Measurements from ENCODE around the gene CDH13. TPM values are rescaled to one million over a fixed set of nuclear protein-coding genes. Genes with fewer than 3 reads are reported as not detected.

CDH13 gene
- total RNA-seq, 1 experiment from 2014 or later, result 2.1 TPM

GRCh38 chr16:82772215-82772614 is 145.4 kb downstream of the CDH13 start:
- no TSS peak for BruUV-seq (replicated peaks)
- Histone ChIP-seq H3K36me3 (ENCODE audit: insufficient read depth, low read length, poor library complexity, severe bottlenecking) (no peaks in the 10 kb centered on the region), H3K4me3 (ENCODE audit: low read depth, low read length, poor library complexity, severe bottlenecking) (no peak overlapping the region), H3K4me1 (ENCODE audit: insufficient read depth, low read length, poor library complexity, severe bottlenecking) (no peaks in the 10 kb centered on the region), H3K9me3 (ENCODE audit: low read depth, low read length, poor library complexity, severe bottlenecking) (no peaks in the 10 kb centered on the region), H3K27me3 (replicated peaks; ENCODE audit: insufficient read depth, low read depth, low read length, poor library complexity) (no peaks in the 10 kb centered on the region), H3K27ac (ENCODE audit: low read depth, low read length, poor library complexity, severe bottlenecking) (no peak overlapping the region)
- POLR2A ChIA-PET (ENCODE audit: low non-redundant PET), result no interaction called here
- intact Hi-C loops (cut with micrococcal nuclease; ENCODE audit: unreplicated experiment), result no loop called here
- CTCF ChIA-PET, result no interaction called here
- no peak for TF ChIP-seq EZH2 (IDR thresholded peaks at IDR 0.05; ENCODE audit: borderline replicate concordance, low read depth, low read length, poor library complexity, severe bottlenecking)
- TF ChIP-seq CTCF (conservative IDR thresholded peaks at IDR 0.05; ENCODE audit: low read depth, low read length), result no peak
- DNase-seq (ENCODE audit: low spot score), result no peak

GRCh38 chr16:82773018-82773417 is 146.2 kb downstream of the CDH13 start:
- no peak overlapping the region for H3K4me3 ChIP-seq (ENCODE audit: low read depth, low read length, poor library complexity, severe bottlenecking)
- H3K27ac ChIP-seq (ENCODE audit: low read depth, low read length, poor library complexity, severe bottlenecking), result no peak overlapping the region
- no peak for TF ChIP-seq CTCF (conservative IDR thresholded peaks at IDR 0.05; ENCODE audit: low read depth, low read length)
- TF ChIP-seq EZH2 (IDR thresholded peaks at IDR 0.05; ENCODE audit: borderline replicate concordance, low read depth, low read length, poor library complexity, severe bottlenecking), result no peak
- ChIA-PET POLR2A (ENCODE audit: low non-redundant PET) (no interaction called here), CTCF (no interaction called here)
- no TSS peak for BruUV-seq (replicated peaks)
- H3K27me3 ChIP-seq (replicated peaks; ENCODE audit: insufficient read depth, low read depth, low read length, poor library complexity), result no peaks in the 10 kb centered on the region
- DNase-seq (ENCODE audit: low spot score), result no peak
- no peaks in the 10 kb centered on the region for H3K9me3 ChIP-seq (ENCODE audit: low read depth, low read length, poor library complexity, severe bottlenecking)
- intact Hi-C loops (cut with micrococcal nuclease; ENCODE audit: unreplicated experiment), result no loop called here
- H3K4me1 ChIP-seq (ENCODE audit: insufficient read depth, low read length, poor library complexity, severe bottlenecking), result no peaks in the 10 kb centered on the region
- H3K36me3 ChIP-seq (ENCODE audit: insufficient read depth, low read length, poor library complexity, severe bottlenecking), result no peaks in the 10 kb centered on the region

- H3K27ac ChIP-seq (ENCODE audit: low read depth, low read length, poor library complexity, severe bottlenecking), result no peak overlapping the region
- TF ChIP-seq EZH2 (IDR thresholded peaks at IDR 0.05; ENCODE audit: borderline replicate concordance, low read depth, low read length, poor library complexity, severe bottlenecking), result no peak
- no peak for TF ChIP-seq CTCF (conservative IDR thresholded peaks at IDR 0.05; ENCODE audit: low read depth, low read length)
- H3K36me3 ChIP-seq (ENCODE audit: insufficient read depth, low read length, poor library complexity, severe bottlenecking), result no peaks in the 10 kb centered on the region
- no TSS peak for BruUV-seq (replicated peaks)
- POLR2A ChIA-PET (ENCODE audit: low non-redundant PET), result no interaction called here
- DNase-seq (ENCODE audit: low spot score), result no peak
- no peak overlapping the region for H3K4me3 ChIP-seq (ENCODE audit: low read depth, low read length, poor library complexity, severe bottlenecking)
- CTCF ChIA-PET, result no interaction called here
- no peaks in the 10 kb centered on the region for H3K4me1 ChIP-seq (ENCODE audit: insufficient read depth, low read length, poor library complexity, severe bottlenecking)
- H3K9me3 ChIP-seq (ENCODE audit: low read depth, low read length, poor library complexity, severe bottlenecking), result no peaks in the 10 kb centered on the region
- intact Hi-C loops (cut with micrococcal nuclease; ENCODE audit: unreplicated experiment), result no loop called here
- peaks cover 23% of the 10 kb centered on the region for H3K27me3 ChIP-seq (replicated peaks; ENCODE audit: insufficient read depth, low read depth, low read length, poor library complexity)
These were observed 149.8 kb downstream of the CDH13 start for GRCh38 chr16:82776470-82777146.

All from A673 (cell line).